GM12878 (cell line): ENCODE data around the gene CASR. TPM values are rescaled to one million over a fixed set of nuclear protein-coding genes. Genes with fewer than 3 reads are reported as not detected.

Experiments used
- CREM ChIP-seq: IDR thresholded peaks from 2 replicates; pipeline ENCODE4 v1.6.1; 2014; ENCODE audit warnings: antibody characterized with exemption, low read depth
- MTA2 ChIP-seq: fragments of 450-650 bp; IDR thresholded peaks from 2 replicates; pipeline ENCODE4 v1.6.1; 2016; ENCODE audit warnings: low read depth, mild to moderate bottlenecking, moderate library complexity
- NBN ChIP-seq: fragments of 450-650 bp; IDR thresholded peaks from 2 replicates; pipeline ENCODE4 v1.6.1; 2016
- RAD21 ChIP-seq: IDR thresholded peaks from 2 replicates; pipeline ENCODE4 v1.6.1; 2011; ENCODE audit warnings: mild to moderate bottlenecking, low read depth, low read length, moderate library complexity; ENCODE audit not compliant: insufficient read depth
- RBBP5 ChIP-seq: fragments of 200-600 bp; sonication (generic); conservative IDR thresholded peaks from 2 replicates; pipeline ENCODE4 v1.6.1; 2016
- SMAD1 ChIP-seq: fragments of 450-650 bp; IDR thresholded peaks from 2 replicates; pipeline ENCODE4 v1.6.1; 2018; ENCODE audit warnings: mild to moderate bottlenecking, low read depth; ENCODE audit not compliant: partially characterized antibody
- WRNIP1 ChIP-seq: IDR thresholded peaks from 2 replicates; pipeline ENCODE4 v1.6.1; 2011; ENCODE audit warnings: low read depth, low read length, improper control_type of control experiment, borderline replicate concordance
- polyA plus RNA-seq, 11 experiments: library from polyadenylated mRNA; depleted of rRNA in 4 of 11; unstranded in 6 of 11; stranded (reverse) in 5 of 11; fragments of >200 nt; fragmentation: Nextera tagmentation in 4 of 11; fragmentation: Illumina TruSeq in 1 of 11; extraction: Ambion mirVana in 4 of 11; extraction: Trizol in 1 of 11; gene quantifications; 1 replicate in 1 of 11; 2 replicates in 10 of 11; pipeline versions ENCODE4 v1.2.1 to v1.2.3, GENCODE V29; 2011 to 2016; ENCODE audit warnings: inconsistent platforms in 2 of 11, missing spikeins in 2 of 11, low read depth in 1 of 11
- total RNA-seq, 4 experiments: library from RNA; depleted of rRNA in 3 of 4; stranded (reverse); fragments of >200 nt in 3 of 4; fragmentation: Illumina TruSeq in 1 of 4; extraction: Trizol in 1 of 4; gene quantifications; 2 replicates each; pipeline versions ENCODE4 v1.2.1 to v1.2.3, GENCODE V29; 2013 to 2021
- TF ChIP-seq, protein P1 (sequence below): fragments of 450-650 bp; IDR thresholded peaks from 2 replicates; pipeline ENCODE4 v1.6.1; 2017; ENCODE audit warnings: mild to moderate bottlenecking, moderate library complexity
- TF ChIP-seq, protein P2 (sequence below): fragments of 450-650 bp; conservative IDR thresholded peaks from 2 replicates; pipeline ENCODE4 v1.6.1; 2017; ENCODE audit warnings: mild to moderate bottlenecking, moderate library complexity
- TF ChIP-seq, protein P3 (sequence below): fragments of 450-650 bp; IDR thresholded peaks from 2 replicates; pipeline ENCODE4 v1.6.1; 2017; ENCODE audit warnings: low read depth, mild to moderate bottlenecking, moderate library complexity
- TF ChIP-seq, protein P4 (sequence below): fragments of 450-650 bp; IDR thresholded peaks from 2 replicates; pipeline ENCODE4 v1.6.1; 2017; ENCODE audit warnings: borderline replicate concordance

The CASR gene
- total and polyA plus RNA-seq, 10 of the 15 experiments (the other 5 are each of a cell fraction or from before 2014, with no cell fraction given), result 0.04 to 0.37 (median 0.11) TPM

DNA sequence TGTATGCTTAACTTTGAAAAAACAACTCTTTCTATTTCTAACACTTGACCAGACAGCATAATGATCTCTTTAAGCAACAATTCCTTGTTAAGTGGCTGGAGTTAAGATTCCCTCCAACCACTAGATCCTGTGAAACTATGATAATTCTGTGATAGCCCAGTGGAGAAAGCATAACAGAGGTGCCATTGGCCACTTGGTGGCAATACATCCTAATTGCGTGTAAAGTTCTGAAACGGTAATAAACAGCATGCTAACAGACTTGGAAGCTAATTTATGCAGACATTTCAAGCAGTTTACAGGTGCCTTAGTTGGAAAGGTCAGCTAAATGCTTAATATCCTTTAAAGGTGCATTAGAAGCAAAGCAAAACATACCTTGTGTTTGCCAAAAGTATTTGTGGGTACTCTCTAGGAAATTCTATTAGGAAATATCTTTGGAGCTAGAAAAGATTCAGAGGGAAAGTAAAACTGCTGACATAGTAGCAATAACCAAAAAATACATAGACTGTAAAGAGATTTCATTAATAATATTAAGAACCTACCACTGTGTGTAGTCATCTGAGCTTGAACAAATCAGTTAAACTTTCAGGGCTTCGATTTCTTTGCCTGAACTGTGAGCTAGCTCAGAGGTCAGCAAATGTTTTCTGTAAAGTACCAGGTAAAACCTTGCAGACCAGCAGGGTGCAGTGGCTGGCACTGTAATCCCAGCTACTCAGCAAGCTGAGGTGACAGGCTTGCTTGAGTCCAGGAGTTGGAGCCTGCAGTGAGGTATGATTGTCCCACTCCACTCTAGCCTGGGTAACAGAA, 122.6 kb downstream of the CASR start (continued):
- TF ChIP-seq, protein P1, sequence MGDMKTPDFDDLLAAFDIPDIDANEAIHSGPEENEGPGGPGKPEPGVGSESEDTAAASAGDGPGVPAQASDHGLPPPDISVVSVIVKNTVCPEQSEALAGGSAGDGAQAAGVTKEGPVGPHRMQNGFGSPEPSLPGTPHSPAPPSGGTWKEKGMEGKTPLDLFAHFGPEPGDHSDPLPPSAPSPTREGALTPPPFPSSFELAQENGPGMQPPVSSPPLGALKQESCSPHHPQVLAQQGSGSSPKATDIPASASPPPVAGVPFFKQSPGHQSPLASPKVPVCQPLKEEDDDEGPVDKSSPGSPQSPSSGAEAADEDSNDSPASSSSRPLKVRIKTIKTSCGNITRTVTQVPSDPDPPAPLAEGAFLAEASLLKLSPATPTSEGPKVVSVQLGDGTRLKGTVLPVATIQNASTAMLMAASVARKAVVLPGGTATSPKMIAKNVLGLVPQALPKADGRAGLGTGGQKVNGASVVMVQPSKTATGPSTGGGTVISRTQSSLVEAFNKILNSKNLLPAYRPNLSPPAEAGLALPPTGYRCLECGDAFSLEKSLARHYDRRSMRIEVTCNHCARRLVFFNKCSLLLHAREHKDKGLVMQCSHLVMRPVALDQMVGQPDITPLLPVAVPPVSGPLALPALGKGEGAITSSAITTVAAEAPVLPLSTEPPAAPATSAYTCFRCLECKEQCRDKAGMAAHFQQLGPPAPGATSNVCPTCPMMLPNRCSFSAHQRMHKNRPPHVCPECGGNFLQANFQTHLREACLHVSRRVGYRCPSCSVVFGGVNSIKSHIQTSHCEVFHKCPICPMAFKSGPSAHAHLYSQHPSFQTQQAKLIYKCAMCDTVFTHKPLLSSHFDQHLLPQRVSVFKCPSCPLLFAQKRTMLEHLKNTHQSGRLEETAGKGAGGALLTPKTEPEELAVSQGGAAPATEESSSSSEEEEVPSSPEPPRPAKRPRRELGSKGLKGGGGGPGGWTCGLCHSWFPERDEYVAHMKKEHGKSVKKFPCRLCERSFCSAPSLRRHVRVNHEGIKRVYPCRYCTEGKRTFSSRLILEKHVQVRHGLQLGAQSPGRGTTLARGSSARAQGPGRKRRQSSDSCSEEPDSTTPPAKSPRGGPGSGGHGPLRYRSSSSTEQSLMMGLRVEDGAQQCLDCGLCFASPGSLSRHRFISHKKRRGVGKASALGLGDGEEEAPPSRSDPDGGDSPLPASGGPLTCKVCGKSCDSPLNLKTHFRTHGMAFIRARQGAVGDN, result 0 out of 2 replicates have a peak, but pooled peaks have one; percentile 0
- TF ChIP-seq MTA2 (no peak), RAD21 (peak; percentile 62), RBBP5 (no peak), CREM (no peak), SMAD1 (no peak), NBN (no peak), WRNIP1 (no peak)
- TF ChIP-seq, protein P2, sequence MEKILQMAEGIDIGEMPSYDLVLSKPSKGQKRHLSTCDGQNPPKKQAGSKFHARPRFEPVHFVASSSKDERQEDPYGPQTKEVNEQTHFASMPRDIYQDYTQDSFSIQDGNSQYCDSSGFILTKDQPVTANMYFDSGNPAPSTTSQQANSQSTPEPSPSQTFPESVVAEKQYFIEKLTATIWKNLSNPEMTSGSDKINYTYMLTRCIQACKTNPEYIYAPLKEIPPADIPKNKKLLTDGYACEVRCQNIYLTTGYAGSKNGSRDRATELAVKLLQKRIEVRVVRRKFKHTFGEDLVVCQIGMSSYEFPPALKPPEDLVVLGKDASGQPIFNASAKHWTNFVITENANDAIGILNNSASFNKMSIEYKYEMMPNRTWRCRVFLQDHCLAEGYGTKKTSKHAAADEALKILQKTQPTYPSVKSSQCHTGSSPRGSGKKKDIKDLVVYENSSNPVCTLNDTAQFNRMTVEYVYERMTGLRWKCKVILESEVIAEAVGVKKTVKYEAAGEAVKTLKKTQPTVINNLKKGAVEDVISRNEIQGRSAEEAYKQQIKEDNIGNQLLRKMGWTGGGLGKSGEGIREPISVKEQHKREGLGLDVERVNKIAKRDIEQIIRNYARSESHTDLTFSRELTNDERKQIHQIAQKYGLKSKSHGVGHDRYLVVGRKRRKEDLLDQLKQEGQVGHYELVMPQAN, result no peak
- TF ChIP-seq, protein P3, sequence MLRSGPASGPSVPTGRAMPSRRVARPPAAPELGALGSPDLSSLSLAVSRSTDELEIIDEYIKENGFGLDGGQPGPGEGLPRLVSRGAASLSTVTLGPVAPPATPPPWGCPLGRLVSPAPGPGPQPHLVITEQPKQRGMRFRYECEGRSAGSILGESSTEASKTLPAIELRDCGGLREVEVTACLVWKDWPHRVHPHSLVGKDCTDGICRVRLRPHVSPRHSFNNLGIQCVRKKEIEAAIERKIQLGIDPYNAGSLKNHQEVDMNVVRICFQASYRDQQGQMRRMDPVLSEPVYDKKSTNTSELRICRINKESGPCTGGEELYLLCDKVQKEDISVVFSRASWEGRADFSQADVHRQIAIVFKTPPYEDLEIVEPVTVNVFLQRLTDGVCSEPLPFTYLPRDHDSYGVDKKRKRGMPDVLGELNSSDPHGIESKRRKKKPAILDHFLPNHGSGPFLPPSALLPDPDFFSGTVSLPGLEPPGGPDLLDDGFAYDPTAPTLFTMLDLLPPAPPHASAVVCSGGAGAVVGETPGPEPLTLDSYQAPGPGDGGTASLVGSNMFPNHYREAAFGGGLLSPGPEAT, result no peak
- TF ChIP-seq, protein P4, sequence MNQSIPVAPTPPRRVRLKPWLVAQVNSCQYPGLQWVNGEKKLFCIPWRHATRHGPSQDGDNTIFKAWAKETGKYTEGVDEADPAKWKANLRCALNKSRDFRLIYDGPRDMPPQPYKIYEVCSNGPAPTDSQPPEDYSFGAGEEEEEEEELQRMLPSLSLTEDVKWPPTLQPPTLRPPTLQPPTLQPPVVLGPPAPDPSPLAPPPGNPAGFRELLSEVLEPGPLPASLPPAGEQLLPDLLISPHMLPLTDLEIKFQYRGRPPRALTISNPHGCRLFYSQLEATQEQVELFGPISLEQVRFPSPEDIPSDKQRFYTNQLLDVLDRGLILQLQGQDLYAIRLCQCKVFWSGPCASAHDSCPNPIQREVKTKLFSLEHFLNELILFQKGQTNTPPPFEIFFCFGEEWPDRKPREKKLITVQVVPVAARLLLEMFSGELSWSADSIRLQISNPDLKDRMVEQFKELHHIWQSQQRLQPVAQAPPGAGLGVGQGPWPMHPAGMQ, result no peak
